ENCODE results near the gene CHST15. TPM values are rescaled to one million over a fixed set of nuclear protein-coding genes. Genes with fewer than 3 reads are reported as not detected.

CHST15 gene
- total and polyA plus RNA-seq, 2 of the 13 experiments (the other 11 are each of a cell fraction or from before 2014, with no cell fraction given): 1.4 to 94.7 TPM

DNA sequence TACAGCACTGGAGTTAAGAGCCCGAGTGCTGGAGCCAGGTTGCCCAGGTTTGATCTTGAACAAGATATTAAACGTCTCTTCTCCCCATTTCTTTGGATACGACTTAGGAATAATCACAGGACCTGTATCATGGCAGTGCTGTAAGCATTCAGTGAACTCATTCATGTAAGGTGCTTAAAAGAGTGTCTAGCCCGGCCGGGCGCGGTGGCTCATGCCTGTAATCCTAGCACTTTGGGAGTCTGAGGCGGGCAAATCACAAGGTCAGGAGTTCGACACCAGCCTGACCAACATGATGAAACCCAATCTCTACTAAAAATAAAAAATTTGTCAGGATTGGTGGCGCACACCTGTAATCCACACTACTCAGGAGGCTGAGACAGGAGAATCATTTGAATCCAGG, 40.8 kb downstream of the CHST15 start (continued):
- TF ChIP-seq, protein P1, sequence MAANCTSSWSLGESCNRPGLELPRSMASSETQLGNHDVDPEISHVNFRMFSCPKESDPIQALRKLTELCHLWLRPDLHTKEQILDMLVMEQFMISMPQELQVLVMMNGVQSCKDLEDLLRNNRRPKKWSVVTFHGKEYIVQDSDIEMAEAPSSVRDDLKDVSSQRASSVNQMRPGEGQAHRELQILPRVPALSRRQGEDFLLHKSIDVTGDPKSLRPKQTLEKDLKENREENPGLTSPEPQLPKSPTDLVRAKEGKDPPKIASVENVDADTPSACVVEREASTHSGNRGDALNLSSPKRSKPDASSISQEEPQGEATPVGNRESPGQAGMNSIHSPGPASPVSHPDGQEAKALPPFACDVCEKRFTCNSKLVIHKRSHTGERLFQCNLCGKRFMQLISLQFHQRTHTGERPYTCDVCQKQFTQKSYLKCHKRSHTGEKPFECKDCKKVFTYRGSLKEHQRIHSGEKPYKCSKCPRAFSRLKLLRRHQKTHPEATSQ (CRISPR knock-in tag; IDR thresholded peaks at IDR 0.05; ENCODE audit: borderline replicate concordance): no peak
- TF ChIP-seq ZNF234 (CRISPR knock-in tag; conservative IDR thresholded peaks at IDR 0.05): no peak
- no peak for TF ChIP-seq CENPT (CRISPR knock-in tag; IDR thresholded peaks at IDR 0.05; ENCODE audit: low read depth)
- no peak for TF ChIP-seq MED13 (CRISPR knock-in tag; IDR thresholded peaks at IDR 0.05)
- TF ChIP-seq, protein P2, sequence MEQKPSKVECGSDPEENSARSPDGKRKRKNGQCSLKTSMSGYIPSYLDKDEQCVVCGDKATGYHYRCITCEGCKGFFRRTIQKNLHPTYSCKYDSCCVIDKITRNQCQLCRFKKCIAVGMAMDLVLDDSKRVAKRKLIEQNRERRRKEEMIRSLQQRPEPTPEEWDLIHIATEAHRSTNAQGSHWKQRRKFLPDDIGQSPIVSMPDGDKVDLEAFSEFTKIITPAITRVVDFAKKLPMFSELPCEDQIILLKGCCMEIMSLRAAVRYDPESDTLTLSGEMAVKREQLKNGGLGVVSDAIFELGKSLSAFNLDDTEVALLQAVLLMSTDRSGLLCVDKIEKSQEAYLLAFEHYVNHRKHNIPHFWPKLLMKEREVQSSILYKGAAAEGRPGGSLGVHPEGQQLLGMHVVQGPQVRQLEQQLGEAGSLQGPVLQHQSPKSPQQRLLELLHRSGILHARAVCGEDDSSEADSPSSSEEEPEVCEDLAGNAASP (CRISPR knock-in tag; IDR thresholded peaks at IDR 0.05; ENCODE audit: borderline replicate concordance): no peak
- no peak for TF ChIP-seq ZMYM2 (CRISPR knock-in tag; IDR thresholded peaks at IDR 0.05)
- TF ChIP-seq KMT2A (CRISPR knock-in tag; IDR thresholded peaks at IDR 0.05): no peak
- no peak for TF ChIP-seq HMG20A (CRISPR knock-in tag; IDR thresholded peaks at IDR 0.05; ENCODE audit: borderline replicate concordance)
- TF ChIP-seq ARNT2 (CRISPR knock-in tag; IDR thresholded peaks at IDR 0.05; ENCODE audit: low read depth): no peak
- TF ChIP-seq, protein P3, sequence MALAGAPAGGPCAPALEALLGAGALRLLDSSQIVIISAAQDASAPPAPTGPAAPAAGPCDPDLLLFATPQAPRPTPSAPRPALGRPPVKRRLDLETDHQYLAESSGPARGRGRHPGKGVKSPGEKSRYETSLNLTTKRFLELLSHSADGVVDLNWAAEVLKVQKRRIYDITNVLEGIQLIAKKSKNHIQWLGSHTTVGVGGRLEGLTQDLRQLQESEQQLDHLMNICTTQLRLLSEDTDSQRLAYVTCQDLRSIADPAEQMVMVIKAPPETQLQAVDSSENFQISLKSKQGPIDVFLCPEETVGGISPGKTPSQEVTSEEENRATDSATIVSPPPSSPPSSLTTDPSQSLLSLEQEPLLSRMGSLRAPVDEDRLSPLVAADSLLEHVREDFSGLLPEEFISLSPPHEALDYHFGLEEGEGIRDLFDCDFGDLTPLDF (CRISPR knock-in tag; IDR thresholded peaks at IDR 0.05): no peak

Measured in HepG2 (cell line).